ENCODE results near the gene TSLP. TPM values are rescaled to one million over a fixed set of nuclear protein-coding genes. Genes with fewer than 3 reads are reported as not detected.

The TSLP gene
- total RNA-seq, 1 donor from 2014 or later, result 0.20 TPM

DNA sequence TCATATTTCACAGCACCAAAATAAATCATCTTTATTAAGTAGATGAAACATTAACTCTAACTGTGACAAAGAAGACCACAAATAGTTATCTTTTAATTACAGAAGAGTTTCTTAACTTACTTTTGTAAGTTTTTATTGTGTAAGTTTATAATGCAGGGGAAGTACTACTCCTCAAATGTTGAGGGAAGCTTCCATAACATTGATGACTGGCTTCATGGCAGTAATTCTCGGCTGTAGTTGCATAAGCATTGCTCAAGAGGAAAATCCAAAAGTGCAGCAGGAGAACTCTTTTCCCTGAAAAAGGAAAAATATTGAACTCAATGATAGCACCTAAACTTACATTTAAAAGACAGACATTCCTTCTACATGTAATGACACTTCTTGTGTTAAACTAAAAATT is 4.6 kb downstream of the TSLP start:
- Mint-ChIP-seq H3K27ac (ENCODE audit: unreplicated experiment) (no peak overlapping the region), H3K36me3 (ENCODE audit: low read depth) (no peaks in the 10 kb centered on the region), H3K9me3 (ENCODE audit: low read depth) (no peaks in the 10 kb centered on the region), H3K4me3 (ENCODE audit: unreplicated experiment) (no peak overlapping the region), H3K27me3 (ENCODE audit: low read depth) (peaks cover 44% of the 10 kb centered on the region), H3K4me1 (ENCODE audit: low read depth) (peaks cover 10% of the 10 kb centered on the region)
- TF ChIP-seq, protein P1, sequence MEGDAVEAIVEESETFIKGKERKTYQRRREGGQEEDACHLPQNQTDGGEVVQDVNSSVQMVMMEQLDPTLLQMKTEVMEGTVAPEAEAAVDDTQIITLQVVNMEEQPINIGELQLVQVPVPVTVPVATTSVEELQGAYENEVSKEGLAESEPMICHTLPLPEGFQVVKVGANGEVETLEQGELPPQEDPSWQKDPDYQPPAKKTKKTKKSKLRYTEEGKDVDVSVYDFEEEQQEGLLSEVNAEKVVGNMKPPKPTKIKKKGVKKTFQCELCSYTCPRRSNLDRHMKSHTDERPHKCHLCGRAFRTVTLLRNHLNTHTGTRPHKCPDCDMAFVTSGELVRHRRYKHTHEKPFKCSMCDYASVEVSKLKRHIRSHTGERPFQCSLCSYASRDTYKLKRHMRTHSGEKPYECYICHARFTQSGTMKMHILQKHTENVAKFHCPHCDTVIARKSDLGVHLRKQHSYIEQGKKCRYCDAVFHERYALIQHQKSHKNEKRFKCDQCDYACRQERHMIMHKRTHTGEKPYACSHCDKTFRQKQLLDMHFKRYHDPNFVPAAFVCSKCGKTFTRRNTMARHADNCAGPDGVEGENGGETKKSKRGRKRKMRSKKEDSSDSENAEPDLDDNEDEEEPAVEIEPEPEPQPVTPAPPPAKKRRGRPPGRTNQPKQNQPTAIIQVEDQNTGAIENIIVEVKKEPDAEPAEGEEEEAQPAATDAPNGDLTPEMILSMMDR (IDR thresholded peaks at IDR 0.05), result no peak
- DNase-seq (ENCODE audit: low spot score), result no peak

DNA sequence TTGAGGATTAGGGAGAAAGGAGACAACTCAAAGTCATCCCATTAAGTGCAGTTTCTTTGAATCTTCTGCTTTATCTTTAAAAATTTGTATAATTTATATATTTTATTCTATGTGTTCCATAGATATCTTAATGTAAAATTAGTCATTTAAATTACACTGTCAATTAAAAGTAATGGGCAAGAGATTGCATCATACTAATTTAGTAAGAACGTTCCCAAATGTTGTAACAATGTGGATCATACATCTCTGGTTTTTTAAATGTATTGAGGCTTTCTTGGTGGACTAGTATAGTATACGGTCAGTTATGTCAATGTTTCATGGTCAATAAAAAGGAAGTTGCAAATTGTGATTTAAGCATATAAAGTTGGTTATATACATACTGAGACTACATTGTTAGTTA is 6.2 kb downstream of the TSLP start:
- Mint-ChIP-seq H3K4me3 (ENCODE audit: unreplicated experiment) (no peak overlapping the region), H3K9me3 (ENCODE audit: low read depth) (no peaks in the 10 kb centered on the region), H3K36me3 (ENCODE audit: low read depth) (no peaks in the 10 kb centered on the region), H3K27ac (ENCODE audit: unreplicated experiment) (no peak overlapping the region), H3K4me1 (ENCODE audit: low read depth) (peaks cover 10% of the 10 kb centered on the region), H3K27me3 (ENCODE audit: low read depth) (peaks cover 47% of the 10 kb centered on the region)
- TF ChIP-seq, protein P1 (IDR thresholded peaks at IDR 0.05), result no peak
- DNase-seq (ENCODE audit: low spot score), result no peak

DNA sequence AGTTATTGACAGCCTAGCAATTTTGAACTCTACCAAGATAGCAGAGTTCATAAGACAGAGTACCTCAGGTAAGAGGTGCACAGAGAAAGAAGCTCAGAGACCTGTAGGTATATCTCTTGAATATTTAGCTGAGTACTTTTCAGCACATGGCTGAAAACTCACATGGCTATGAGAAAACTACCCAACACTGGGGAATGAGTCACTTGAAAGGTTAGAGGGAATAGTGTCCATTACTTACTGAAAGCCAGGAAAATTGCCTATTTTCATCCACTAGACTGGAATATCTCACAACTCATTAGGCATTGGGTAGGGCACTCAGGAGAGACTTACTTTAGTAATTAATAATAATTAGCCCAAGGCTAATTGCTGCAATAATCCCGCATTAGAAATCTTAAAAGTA is 8.3 kb downstream of the TSLP start:
- TF ChIP-seq, protein P1 (IDR thresholded peaks at IDR 0.05), result no peak
- DNase-seq (ENCODE audit: low spot score), result no peak
- no peaks in the 10 kb centered on the region for H3K36me3 Mint-ChIP-seq (ENCODE audit: low read depth)
- H3K9me3 Mint-ChIP-seq (ENCODE audit: low read depth), result no peaks in the 10 kb centered on the region
- H3K4me1 Mint-ChIP-seq (ENCODE audit: low read depth), result peaks cover 4% of the 10 kb centered on the region
- H3K27ac Mint-ChIP-seq (ENCODE audit: unreplicated experiment), result no peak overlapping the region
- H3K4me3 Mint-ChIP-seq (ENCODE audit: unreplicated experiment), result no peak overlapping the region
- H3K27me3 Mint-ChIP-seq (ENCODE audit: low read depth), result peaks cover 43% of the 10 kb centered on the region

DNA sequence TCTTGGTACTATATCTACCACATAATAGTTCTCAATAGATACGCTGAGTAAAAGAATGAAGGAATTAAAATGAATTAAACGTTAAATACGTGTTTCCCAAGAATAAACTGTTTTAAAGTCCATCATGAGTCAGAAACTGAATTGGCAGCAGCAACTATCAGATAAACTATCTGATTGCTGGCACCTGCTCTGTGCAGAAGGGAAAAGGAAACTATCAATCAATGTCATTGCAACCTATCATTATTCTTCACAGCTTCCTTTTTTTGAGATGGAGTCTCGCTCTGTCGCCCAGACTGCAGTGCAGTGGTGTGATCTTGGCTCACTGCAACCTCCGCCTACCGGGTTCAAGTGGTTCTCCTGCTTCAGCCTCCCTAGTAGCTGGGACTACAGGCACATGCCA is 11.8 kb downstream of the TSLP start:
- H3K4me1 Mint-ChIP-seq (ENCODE audit: low read depth), result no peaks in the 10 kb centered on the region
- peaks cover 38% of the 10 kb centered on the region for H3K27me3 Mint-ChIP-seq (ENCODE audit: low read depth)
- no peak overlapping the region for H3K4me3 Mint-ChIP-seq (ENCODE audit: unreplicated experiment)
- no peak overlapping the region for H3K27ac Mint-ChIP-seq (ENCODE audit: unreplicated experiment)
- no peaks in the 10 kb centered on the region for H3K36me3 Mint-ChIP-seq (ENCODE audit: low read depth)
- TF ChIP-seq, protein P1 (IDR thresholded peaks at IDR 0.05), result no peak
- DNase-seq (ENCODE audit: low spot score), result no peak
- H3K9me3 Mint-ChIP-seq (ENCODE audit: low read depth), result no peaks in the 10 kb centered on the region

DNA sequence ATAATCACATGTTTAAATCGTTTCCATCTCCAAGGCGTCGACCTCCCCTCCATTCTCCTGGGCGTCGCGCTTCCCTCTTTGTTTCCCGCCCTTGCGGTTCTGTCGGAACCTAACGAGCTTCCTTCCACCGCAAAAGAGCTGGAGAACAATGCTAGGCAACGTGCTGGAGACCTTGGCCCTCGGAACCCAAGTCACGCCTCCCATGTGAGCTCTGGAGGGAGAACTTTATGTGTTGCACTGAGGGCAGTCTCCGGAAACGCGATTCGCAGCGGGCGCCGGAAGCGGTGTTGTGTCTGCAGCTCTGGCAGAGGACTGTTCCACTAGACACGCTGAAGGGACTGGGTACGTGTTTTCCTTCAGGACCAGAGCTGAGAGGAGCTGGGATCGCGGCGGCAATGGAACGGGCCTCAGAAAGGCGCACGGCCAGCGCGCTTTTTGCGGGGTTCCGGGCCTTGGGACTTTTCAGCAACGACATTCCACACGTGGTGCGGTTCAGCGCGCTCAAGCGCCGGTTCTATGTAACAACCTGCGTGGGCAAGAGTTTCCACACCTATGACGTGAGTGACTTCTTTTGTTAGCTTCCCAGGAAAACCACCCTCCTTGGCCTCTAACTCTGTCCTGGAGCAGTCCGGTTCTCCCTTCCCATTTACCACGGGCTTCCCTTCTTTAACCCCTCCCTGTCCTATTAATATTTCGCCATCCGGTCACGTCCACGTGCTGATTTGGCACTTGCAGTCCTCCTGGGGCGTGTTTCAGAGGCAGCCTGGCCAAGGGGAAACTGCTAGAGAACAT is 20.7 kb downstream of the TSLP start, which contains the start of gene WDR36:
TSS of gene WDR36 (plus strand) at position 287 of the 792 bp plus-strand sequence. CDS start at position 396, 109 bp downstream.
- Mint-ChIP-seq H3K9me3 (ENCODE audit: low read depth) (peaks cover 2% of the 10 kb centered on the region), H3K27me3 (ENCODE audit: low read depth) (peaks cover 3% of the 10 kb centered on the region), H3K27ac (ENCODE audit: unreplicated experiment) (peak within 1 kb of the TSS; percentile 87), H3K4me1 (ENCODE audit: low read depth) (peaks cover 20% of the 10 kb centered on the region), H3K36me3 (ENCODE audit: low read depth) (peaks cover 6% of the 10 kb centered on the region), H3K4me3 (ENCODE audit: unreplicated experiment) (peak within 1 kb of the TSS; percentile 88)
- TF ChIP-seq, protein P1 (IDR thresholded peaks at IDR 0.05), result peak; percentile 32
- DNase-seq (ENCODE audit: low spot score), result peak; percentile 93
